Stimulated activated CD8-positive, alpha-beta memory T cell treated with anti-CD3 and anti-CD28 coated beads, Interleukin-4, amount 100 ng/mL, for 4 hours (primary cell): ENCODE results near the gene OTUD5.
"Not testable (repeated sequence)": the region's sequence is repeated elsewhere in the genome, so short reads cannot be mapped to it uniquely, and the experiment has no call there.

ENCODE experiments used
- DNase-seq, 2 donors: peaks; one replicate each; pipeline ENCODE4 v3.0.0-alpha.2; 2020; ENCODE audit warnings: low read depth in 2 of 2, low spot score in 1 of 2

OTUD5 gene

DNA sequence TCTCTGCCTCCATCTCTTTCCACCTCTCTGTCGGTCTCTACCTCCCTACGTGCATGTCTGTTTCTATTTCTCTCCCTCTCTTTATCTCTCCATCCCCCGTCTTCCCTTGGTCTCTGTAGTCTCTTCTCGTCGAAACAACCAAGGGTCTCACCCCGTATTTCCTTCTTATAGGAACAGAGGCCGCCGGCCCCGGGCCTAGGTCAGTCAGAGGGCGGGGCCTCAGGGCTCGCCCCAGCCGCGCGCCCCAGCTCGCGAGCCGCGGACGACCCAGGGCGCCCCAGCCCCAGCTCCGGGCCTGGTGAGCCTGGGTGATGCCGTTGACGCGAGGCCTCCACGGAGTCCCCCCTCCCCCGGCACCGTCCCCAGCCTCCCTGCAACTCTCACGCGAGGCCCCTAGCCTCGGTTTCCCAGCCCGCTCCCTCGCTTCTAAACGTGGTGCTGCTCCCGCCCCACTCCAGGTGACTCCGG is 66.4 kb downstream of the OTUD5 start:
- DNase-seq: no peak

DNA sequence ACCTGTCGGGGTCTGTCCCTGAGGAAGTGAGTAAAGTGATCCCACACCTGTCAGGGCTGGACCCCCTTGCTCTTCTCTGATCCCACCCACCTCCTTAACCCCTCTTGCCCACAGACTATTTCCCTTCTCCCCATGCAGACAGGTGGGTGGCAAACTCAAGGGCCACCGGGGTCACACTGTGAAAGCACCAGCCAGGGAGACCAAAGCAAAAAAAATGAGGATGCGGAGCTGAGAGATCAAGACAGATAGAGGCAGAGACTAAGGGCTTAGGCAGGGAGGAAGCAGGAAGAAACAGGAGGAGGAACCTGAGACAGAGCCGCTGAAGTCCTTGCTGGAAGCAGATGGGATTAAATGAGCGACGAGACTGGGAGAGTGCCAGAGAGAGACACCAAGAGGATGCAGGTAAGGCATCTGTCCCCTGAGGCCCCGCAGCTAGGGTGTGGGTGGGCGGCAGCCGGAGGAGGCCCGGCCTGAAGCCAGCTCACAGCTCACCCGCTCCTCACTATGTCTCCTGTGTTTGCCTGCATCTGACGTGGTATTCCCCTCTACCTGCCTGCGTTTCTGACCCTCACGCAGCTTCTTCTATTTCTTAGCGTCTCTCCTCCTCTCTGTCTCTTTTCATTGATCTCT is 67.0 kb downstream of the OTUD5 start:
- no peak for DNase-seq

DNA sequence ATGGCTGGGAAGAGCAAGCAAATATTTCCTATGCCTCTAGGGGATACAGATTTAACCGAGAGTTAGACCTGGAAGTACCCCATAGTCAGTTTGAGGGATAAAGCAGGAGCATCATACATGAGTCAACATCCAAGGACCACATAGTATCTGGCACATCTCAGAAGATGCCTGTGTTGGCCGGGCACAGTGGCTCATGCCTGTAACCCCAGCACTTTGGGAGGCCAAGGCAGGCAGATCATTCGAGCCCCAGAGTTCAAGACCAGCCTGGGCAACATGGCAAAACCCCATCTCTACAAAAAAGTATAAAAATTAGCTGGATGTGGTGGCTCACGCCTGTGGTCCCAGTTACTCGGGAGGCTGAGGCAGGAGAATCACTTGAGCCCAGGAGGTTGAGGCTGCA is 70.8 kb downstream of the OTUD5 start:
- not testable (repeated sequence) for DNase-seq

DNA sequence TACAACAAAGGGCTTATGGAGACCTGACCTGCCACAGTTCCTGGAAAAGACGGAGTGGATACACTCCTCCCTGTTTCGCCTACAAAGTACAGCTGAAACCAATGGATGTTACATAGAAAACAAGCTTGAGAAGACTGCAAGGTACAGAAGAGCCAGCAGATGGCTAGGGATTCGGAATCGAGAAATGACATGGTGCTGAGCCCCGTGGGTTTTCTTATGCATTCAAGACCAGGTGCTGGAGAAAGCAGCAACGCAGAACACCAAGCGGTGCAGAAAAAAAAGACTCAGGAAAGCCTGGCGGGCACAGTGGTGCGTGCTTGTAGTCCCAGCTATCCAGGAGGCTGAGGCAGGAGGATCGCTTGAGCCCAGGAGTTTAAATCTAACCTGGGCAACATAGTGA is 73.7 kb downstream of the OTUD5 start:
- DNase-seq: no peak

DNA sequence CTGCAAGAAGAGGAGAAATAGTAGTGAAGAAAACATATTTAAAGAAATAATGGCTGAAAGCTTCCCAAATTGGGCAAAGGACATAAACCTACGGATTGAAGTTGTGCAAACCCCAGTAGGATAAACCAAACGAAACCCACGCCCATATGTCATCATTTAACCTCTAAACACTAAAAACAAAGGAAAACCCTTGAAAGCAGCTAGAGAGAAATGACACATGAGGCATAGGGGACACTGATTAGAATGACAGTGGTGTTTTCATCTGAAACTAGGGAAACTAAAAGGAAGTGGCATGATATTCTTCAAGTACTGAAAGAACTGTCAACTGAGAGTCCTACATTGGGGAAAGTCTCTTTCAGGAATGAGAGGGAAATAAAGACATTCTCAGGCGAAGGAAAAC is 80.5 kb downstream of the OTUD5 start:
- DNase-seq: not testable (repeated sequence)
